Anterior cingulate cortex (tissue), 58 donors: ENCODE results near the gene PPFIA3.

ENCODE experiments used
- DNase-seq, 58 donors: peaks; one replicate each; lab custom pipeline; 2025; lab: John Stamatoyannopoulos, UW

Gene PPFIA3

GRCh38 chr19:49119411-49120324 is at the start of gene PPFIA3:
PPFIA3 (plus strand) TSS chr19:49119544; CDS start chr19:49127874, 8,330 bp downstream.
- peak in 39 of 58 donors; percentile 3 to 54 (median 31) for DNase-seq

- DNase-seq = no peak
These were observed 48.9 kb upstream of the PPFIA3 start for GRCh38 chr19:49070416-49070815.

DNA sequence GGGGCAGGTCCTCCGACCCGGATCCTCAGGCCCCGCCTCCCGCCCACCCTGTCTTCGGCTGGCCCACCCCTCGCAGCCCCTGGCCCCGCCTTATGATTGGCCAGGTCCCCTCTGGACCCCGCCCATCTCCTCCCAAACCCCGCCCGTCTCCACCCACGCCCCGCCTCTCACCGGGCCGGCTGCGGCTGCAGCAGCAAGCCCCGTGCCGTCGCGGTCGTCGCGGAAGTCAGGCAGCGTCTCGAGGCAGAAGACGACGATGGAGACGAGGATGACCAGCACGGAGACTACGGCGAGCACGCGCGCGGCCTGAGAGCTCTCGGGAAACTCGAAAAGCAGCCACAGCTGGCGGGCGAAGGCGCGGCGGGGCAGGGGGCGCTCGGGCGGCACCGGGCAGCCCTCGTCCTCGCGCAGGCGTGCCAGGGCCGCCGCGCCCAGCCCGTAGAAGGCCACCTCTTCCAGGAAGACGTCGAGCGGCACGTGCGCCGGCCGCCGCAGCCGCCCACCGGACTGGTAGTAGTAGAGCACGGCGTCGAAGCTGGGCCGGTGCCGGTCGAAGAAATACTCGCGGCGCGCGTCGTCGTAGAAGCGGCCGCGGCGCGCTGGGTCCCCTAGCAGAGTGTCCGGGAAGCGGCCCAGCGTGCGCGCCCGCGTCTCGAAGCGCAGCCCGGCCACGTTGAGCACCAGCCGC is 47.3 kb upstream of the PPFIA3 start:
- DNase-seq = no peak

- DNase-seq = no peak
These were observed 45.6 kb upstream of the PPFIA3 start for GRCh38 chr19:49073514-49074378.

DNA sequence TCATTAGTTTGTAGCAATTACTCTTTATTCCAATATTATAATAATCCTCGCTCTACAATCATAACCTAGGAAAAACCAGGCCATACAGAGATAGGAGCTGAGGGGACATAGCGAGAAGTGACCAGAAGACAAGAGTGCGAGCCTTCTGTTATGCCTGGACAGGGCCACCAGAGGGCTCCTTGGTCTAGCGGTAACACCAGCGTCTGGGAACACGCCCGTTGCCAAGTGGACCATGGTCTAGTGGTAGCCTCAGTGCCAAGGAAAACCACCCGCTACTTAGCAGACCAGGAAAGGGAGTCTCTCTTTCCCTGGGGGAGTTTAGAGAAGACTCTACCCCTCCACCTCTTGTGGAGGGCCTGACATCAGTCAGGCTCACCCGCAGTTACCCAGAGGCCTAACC is 44.5 kb upstream of the PPFIA3 start:
- DNase-seq = peak in 39 of 58 donors; percentile 1 to 68 (median 31)

GRCh38 chr19:49080392-49080791 is 39.0 kb upstream of the PPFIA3 start:
- DNase-seq = no peak

GRCh38 chr19:49081273-49081672 is 38.1 kb upstream of the PPFIA3 start:
- no peak for DNase-seq

- peak in 1 of 58 donors; percentile 55 for DNase-seq
These were observed 34.9 kb upstream of the PPFIA3 start for GRCh38 chr19:49084206-49085019.

DNA sequence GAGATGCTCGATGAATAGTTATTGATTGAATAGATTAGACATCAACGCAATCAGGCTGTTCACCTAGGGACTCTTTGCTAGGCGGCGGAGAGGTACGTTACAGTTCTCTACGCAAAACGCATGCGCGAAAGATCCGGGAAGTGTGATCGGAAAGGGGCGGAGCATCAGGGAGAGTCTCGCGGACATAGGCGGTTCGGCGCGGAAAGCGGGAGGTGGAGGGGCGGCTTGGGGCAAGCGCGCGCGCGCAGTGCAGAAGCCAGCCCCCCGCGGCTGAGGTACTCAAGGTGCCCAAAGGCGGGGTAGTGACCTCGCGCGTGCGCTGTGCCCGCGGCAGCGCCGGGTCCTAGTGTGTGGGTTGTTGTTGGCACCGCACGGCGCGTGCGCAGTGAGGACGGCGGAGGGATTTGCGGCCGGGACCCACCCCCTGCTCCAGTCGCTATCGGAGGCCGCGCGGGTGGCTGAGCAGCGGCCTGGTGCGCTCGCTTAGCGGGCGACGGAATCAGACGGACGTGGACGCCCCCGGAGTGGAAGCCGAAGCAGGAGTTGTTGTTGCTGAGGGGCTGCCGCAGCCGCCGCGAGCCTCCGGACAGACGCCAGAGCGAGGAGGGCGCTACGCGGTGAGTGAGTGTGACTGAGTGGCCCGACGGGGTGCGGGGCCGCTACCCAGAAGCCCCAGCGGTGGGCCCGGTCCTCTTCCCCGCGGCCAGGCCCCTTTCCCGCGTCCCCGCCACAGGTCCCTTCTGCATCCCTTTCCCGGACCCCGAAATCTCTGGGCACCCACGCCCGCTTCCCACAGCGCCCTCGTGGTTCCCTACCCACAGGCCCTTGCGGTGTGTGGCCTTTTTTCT is 34.1 kb upstream of the PPFIA3 start, which contains the start of gene SNRNP70:
Gene SNRNP70 (plus strand): TSS at position 432 of the 848 bp plus-strand sequence. CDS start 964 bp downstream, outside the sequence.
- DNase-seq = peak; percentile 82 to 99 (median 97)

- peak in 1 of 58 donors; percentile 25 for DNase-seq
These were observed 33.5 kb upstream of the PPFIA3 start for GRCh38 chr19:49085868-49086232.

DNA sequence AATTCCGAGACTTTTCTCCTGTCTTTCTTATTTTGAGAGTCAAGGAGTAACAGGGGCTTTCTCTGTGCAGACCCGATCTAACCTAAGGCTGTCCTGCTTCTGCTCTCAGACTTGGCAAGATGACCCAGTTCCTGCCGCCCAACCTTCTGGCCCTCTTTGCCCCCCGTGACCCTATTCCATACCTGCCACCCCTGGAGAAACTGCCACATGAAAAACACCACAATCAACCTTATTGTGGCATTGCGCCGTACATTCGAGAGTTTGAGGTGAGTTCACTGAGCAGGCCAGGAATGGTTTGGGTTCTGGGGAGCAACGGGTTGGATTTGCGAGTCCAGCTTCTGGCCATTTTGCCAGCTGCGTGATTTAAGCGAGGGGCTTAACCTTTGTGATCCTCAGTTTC is 33.0 kb upstream of the PPFIA3 start:
- DNase-seq = no peak

GRCh38 chr19:49091391-49092038 is 27.8 kb upstream of the PPFIA3 start:
- no peak for DNase-seq

- no peak for DNase-seq
These were observed 26.7 kb upstream of the PPFIA3 start for GRCh38 chr19:49092686-49093085.

- peak in 41 of 58 donors; percentile 3 to 70 (median 32) for DNase-seq
These were observed 24.6 kb upstream of the PPFIA3 start for GRCh38 chr19:49094505-49095482.

DNA sequence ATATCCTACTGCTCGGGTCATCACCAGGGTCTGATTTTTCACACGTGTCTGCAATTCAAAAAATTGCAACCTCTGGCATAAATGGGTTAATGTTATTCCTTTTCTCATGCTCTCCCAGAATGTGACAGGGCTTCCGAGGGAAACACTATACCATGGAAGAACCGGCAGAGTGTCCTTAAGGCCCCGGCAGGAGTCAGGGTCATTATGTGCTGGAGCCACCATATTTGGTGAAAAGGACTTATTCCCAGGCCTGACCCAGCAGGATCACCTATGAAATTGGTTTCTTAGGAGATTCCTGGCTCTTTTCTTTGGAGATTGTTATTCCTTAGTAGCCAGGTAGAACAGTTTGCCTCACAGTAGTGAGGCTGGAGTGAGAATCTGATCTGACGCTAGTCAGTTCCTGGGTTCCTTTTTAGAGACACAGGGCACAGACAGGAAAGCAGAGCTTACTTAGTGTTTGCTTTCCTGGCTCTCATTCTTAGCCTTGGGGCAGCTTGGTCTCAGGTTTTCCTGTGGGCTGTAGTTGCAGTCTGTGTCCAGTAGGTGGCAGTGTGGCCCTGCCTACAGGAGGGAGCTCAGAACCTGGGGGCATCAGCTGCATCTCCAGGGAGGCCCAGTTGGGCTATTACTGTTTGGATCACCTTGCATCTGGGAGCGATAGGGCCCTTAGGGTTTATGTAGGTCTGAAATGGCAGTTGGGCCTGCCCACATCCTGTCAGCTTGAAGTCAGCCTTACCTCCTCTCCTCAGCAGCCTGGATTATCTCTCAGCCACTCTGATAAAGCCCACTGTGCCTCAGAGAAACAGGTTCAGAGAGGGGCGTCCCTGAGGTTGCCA is 21.7 kb upstream of the PPFIA3 start:
- peak in 46 of 58 donors; percentile 4 to 78 (median 39) for DNase-seq

DNA sequence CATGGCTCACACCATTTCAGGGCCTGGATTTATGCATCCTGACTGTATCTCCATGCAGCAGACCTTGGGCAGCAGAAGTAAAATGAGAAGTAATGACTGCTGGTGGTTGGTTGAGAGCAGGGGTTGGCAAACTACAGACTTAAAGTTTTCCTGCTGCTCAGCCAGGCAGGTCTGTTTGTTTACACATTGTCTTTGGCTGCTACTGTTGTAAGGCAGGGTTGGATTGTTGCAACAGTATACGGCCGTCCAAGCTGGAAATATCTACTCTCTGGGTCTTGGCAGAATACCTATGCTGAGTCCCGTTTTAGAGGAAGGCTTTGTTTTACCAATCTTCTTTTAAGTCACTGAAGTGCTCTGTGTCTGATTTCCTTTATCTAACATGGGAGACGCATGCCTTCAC is 20.5 kb upstream of the PPFIA3 start:
- DNase-seq = no peak
